GM12878 (cell line): Measurements from ENCODE around the gene RBBP6.
"Not testable (repeated sequence)": the region's sequence is repeated elsewhere in the genome, so short reads cannot be mapped to it uniquely, and the experiment has no call there.

Experiments used
- RCOR1 ChIP-seq: conservative IDR thresholded peaks from 2 replicates; pipeline ENCODE4 v1.6.1; 2012; ENCODE audit warnings: low read depth, low read length, improper control_type of control experiment
- SRF ChIP-seq, 2 experiments: IDR thresholded peaks; 2 replicates each; pipeline ENCODE4 v1.6.1; 2011; ENCODE audit warnings: low read depth in 2 of 2, low read length in 2 of 2, mild to moderate bottlenecking in 1 of 2, moderate library complexity in 1 of 2

DNA sequence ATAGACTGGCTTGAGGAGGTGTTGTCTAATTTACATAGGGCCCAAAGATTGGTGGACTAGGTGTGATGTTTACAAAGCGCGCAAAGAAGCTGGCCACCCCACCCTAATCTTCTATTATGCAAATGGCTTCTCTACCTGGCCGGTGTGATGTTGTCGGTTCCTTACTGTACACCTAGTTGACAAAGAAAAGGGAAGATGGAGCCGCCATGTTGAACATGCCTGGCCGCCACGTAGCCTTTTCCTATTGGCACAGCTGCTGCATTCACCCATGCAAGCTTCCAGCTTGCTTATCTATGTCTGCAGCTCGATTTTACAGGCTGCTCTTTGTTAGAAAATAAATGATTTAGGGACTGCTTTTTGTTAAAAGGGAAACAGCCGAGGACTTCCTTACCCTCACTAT is 44.2 kb upstream of the RBBP6 start:
- TF ChIP-seq RCOR1; SRF (IDR thresholded peaks at IDR 0.05; ENCODE audit: low read depth in 2 of 2, low read length in 2 of 2): not testable (repeated sequence)
